ENCODE results near the gene TSEN2. TPM values are rescaled to one million over a fixed set of nuclear protein-coding genes. Genes with fewer than 3 reads are reported as not detected.
A peak's percentile ranks its signal among the peaks of the same experiment; 100 is the strongest.

TSEN2 gene
- total RNA-seq, 2 donors from 2014 or later: 13.8 TPM

DNA sequence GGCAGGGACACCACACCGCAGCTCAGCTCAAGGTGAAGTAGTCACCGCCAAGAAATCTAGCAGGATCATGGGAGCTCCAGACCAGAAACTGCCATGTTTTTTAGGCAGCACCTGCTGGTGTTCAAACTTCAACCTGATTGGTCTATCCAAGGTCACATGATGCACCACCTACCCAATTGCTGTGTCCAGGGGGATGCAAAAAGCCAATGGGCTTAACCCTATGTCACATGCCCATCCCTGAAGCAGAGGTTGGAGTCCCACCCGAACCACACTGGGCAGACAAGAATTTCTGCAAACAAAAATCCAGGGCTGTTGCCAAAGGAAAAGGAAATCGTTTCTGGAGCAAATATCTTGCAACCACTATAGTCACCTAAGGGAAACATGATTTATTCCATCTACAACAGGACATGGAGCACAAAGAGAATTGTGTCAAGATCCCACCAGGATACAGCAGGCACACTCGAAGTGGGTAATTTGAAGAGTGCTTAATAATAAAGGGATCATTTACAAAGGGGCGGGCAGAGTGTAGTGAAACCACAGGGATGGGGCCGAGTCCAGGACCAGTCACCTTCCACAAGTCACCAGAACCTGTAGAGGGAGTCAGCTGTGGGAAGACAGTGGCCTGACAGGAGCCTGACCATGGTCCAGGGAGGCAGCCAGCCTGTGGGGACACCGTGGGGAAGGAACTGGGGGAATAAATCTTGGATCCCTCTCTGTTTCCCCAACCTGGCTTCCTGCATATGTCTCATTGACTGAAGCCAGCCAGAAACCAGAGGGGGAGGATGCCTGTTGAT is 34.2 kb upstream of the TSEN2 start:
- DNase-seq (ENCODE audit: low spot score): peak; percentile 16
- intact Hi-C loops (cut with DNase I): no loop called here

DNA sequence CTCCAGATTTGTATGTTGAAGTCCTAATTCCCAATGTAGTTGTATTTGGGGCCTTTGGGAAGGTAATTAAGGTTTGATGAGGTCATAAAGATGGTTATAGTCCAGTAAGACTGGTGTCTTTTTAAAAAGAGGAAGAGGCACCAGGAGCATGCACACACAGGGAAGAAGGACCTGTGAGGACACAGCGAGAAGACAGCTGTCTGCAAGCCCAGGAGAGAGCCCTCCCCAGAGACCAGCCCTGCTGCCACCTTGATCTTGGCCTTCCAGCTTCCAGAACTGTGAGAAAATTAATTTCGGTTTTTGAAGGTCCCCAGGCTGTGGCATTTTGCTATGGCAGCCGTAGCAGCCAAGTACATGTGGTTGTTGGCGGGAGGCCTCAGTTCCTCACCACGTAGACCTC is 32.8 kb upstream of the TSEN2 start:
- DNase-seq (ENCODE audit: low spot score): peak; percentile 36
- intact Hi-C loops (cut with DNase I): no loop called here

DNA sequence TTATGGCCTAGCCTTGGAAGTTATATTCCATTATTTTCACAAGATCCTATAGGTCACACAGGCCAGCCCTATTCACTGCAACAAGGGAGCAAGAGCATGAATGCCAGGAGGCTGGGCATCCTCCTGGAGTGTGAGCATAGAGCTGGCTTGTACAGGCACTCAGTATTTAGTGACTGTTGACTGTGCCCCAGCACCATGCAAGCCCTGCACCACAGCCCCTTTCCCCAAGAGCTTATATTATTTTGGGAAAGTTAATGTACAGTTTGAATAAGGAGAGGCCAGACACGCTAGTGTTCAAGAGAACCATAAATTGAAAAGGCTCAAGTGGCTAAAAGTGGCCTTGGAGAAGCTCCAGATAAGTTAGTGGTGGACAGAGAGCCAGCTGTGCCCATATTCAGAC is 32.3 kb upstream of the TSEN2 start:
- no peak for DNase-seq (ENCODE audit: low spot score)
- intact Hi-C loops (cut with DNase I): no loop called here

DNA sequence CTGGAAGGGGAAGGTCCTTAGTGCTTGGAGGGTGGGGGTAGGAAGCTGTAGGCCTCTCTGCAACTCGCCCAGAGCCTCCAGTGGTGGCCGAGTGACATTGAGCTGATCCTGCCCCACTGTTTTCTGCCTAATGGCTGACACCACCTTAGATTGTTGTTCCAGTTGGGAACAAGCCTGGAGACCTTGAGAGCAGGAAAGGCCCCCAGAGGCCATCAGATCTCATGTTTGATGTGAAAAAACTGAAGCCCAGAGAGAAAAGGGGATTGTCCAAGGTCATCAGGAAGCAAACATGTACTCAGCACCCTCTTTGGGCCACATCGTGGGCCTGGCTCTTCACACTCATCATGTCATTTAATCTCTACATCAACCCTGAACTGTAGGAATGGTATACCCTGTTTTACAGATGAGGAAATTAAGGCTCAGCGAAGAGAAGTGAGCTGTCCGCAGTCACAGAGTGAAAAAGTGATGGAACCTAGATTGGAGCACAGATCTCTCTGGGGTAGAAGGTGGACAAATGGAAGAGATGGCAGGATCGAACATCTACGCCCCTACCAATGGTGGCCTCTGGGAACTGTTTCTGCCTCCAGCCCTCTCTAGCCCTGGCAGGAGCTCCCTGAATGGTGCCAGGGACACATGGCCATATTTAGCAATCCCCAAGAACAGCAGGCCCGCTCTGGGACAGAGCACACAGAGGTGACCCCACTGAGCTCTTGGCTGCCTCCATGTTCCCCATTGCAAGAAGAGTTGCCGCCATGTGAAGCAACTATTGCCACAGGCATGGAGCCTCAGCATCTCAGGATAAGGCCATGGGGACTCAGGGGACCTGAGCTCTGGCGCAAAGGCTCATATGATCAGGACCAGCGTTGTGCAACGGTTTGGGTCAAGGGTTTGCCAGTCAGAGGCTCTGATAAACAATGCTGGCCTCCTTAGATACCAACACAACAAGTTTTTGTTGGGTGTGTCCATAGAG is 31.6 kb upstream of the TSEN2 start:
- peak; percentile 42 for DNase-seq (ENCODE audit: low spot score)

DNA sequence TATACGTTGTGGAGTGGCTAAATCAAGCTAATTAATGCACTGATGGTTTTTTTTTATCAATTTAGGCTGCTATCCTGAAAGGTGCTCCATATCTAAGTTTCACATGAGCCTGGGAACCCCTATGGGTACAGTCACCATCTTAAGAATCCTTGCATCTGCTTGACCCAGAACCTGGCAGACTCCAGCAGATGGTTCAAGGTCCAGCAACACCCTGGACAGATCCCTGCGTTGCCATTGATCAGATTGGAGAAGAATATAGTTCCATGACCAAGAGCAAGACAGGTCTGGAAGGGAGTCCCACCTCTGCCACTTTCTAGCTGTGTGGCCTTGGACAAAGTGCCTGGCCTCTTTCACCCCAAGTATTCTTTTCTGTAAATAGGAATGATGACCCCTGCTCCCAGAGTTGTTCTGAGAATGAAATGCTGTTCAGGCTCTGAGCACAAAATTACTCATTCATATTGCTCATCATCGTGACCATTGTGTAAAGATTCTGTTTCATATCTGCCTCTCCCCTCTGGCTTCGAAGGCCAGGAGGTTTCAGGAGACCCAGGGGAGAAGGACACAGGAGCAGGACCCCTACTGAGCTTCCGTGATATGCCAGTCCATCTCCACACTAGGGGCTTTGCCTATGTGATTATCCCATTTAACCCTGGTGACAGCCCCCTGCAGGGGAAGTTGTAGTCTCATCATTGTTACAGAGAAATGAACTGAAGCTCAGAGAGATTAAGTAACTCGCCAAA is 30.0 kb upstream of the TSEN2 start:
- DNase-seq (ENCODE audit: low spot score): peak; percentile 12
- intact Hi-C loops (cut with DNase I): no loop called here

More for the DNA sequence above, 31.6 kb upstream of the TSEN2 start:
- intact Hi-C loops (cut with DNase I): no loop called here

DNA sequence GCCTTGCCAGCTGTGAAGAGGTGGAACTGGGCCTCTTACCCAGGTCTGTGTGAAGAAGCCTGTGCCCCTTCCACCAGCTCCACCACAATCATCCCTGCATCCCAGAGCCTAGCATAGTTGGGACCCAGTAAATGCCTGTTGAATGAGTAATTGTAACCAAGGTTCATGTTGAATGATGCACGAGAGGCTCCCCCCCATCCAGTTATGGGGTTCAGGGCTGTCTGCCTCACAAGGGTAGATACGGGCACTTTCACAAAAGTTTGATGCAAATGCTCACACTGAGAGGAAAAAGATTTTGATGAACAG is 29.5 kb upstream of the TSEN2 start:
- no peak for DNase-seq (ENCODE audit: low spot score)
- intact Hi-C loops (cut with DNase I): no loop called here

DNA sequence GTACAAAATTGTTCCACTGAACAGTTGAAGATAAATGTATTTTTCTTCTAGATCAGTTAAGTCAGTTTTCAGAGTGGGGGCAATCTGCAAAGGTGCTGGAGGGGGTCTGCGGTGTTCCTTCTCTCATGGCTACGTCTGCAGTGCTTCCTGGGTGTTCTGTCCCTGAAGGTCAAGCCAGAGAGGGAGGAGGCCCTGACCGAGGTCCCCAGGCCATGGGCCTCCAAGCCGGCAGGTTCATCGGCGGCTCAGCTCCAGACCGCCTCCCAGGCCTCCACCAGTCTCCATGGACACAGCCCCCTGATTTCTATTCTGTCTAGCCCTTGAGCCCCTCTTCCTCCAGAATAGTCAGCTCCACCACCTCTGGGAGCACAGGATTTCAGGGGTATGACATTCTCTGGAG is 28.5 kb upstream of the TSEN2 start:
- DNase-seq (ENCODE audit: low spot score): peak; percentile 15
- intact Hi-C loops (cut with DNase I): loop anchor here in 1 of 2 donors (2.0 kb wide), 1 partner anchor 377 kb away; no protein-coding TSS in a partner anchor

DNA sequence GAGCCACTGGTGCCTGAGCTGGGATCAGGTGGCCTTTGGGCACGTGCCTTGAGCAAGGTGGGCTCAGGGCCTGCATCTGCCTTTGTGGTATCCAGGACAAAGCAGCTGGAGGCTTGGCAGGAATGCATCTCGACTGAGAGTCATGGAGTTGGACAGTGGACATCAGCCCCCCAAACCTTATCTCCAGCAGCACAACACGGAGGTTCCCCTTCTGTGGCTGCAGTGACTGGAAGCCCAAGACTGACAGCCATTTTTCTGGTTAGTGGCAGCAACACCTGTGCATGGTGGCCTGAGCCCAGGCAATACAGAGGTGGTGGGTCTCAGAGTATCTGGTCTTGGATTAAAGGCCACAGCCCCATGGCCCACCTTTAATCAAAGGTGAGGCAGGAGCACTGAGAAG is 27.8 kb upstream of the TSEN2 start:
- DNase-seq (ENCODE audit: low spot score): peak; percentile 40
- intact Hi-C loops (cut with DNase I): loop anchor here in 1 of 2 donors (2.0 kb wide), 1 partner anchor 378 kb away; no protein-coding TSS in a partner anchor

DNA sequence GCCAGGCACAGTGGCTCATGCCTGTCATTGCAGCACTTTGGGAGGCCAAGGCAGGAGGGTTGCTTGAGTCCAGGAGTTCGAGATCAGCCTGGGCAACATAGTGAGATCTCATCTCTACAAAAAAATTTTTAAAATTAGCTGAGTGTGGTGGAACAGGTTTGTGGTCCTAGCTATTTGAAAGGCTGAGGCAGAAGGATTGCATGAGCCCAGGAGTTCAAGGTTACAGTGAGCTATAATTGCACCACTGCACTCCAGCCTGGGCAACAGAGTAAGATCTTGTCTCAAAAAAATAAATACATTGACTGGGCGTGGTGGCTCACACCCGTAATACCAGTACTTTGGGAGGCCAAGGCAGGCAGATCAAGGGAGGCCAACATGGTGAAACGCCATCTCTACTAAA is 26.9 kb upstream of the TSEN2 start:
- intact Hi-C loops (cut with DNase I): loop anchor here in 1 of 2 donors (2.0 kb wide), 1 partner anchor 379 kb away; no protein-coding TSS in a partner anchor
- peak; percentile 20 for DNase-seq (ENCODE audit: low spot score)

DNA sequence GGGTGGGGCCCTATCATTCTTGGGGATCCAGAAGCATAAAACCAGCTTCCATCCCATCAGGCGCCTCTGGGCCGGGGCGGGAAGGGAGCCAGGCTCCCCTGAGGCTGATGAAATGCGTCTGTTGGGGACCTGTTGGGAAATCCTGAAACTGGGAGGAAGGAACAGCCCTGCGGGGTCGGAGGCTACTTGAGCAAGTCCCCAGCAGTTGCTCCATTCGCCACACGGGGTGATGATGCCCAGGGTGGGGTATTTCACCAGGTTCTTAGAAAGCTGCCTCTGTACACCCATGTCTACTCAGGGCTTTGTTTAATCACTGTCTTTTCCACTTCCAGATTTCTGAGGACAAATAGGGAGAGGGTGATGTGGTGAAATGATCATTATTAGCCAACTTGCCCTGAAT is 25.4 kb upstream of the TSEN2 start:
- intact Hi-C loops (cut with DNase I): no loop called here
- DNase-seq (ENCODE audit: low spot score): peak; percentile 67

DNA sequence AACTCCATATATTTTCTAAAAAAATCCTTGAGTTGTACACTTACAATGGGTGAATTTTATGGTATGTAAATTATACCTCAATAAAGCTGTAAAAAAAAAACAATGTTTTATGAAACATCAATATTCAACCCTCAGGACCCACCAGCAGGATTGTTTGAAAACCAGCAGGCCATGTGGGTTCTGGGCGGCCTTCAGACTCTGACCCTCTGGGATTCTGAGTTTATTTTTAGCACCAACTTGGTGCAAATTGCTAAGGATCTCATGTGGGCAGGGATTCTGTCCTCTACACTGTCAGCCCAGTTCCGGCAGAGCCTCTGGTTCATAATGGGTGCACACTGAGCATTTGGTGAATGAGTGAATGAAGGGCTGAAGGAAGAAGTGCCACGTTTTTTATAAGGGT is 24.2 kb upstream of the TSEN2 start:
- intact Hi-C loops (cut with DNase I): no loop called here
- peak; percentile 13 for DNase-seq (ENCODE audit: low spot score)

DNA sequence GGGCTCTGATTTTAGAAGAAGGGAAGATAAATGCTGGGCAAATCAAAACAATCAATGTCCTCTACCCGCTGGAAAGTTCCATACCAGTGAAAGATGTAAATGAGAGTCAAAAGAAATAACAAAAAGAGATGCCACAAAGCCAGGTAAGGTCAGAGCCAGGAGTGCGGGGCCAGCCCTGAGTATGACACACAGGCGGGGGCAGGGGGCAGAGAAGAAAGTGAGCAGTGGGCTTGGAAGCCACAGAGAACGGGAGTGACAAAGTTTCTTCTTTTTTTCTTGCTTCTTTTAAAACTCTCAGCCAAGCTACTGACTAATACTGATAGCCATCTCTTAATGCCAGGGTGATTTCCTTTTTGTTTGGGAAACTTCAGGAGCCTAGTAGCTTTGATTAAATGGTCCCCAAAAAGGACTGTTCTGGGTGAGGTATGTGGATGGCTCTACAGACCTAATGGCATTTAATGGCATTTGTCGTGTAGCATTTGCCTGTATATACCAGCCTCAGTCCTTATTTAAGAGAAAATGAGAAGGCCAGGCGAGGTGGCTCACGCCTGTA is 23.1 kb upstream of the TSEN2 start:
- intact Hi-C loops (cut with DNase I): no loop called here
- DNase-seq (ENCODE audit: low spot score): no peak

DNA sequence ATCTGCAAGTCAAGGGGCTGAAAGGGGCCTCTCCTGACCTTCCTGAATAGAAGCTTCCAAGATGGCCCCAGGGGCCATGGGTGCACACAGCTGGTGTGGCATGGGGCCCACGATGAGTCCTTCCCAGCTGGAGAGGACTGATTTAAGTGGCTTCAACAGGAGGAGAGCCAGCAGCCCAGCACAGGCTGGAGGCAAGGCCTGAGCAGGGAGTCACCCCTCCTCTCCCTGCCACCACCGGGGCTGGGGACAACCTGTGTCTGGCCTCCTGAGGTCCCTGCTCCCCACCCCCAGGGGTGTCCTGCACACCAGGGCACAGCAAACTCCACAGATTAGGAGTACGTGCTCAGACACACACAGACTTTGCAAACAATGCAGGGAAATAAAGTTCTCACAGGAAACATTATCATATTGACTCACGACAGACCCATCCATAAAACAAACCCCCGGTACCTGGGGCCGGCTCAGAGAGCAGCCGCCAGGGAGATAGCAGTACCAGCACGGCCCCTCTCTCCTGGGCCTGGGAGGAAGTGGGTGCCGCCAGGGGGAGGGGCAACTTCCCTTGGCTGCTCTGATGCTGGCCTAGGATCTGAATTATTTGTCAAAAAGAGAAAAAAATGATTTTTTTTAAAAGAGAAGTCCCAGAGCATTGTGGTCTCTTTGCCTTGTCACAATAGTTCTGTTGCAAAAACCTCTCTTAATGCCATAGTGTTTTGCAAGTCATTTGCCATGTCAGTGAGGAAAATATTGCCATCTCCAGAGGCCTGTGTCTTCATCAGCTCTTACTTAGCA is 21.9 kb upstream of the TSEN2 start:
- intact Hi-C loops (cut with DNase I): no loop called here
- no peak for DNase-seq (ENCODE audit: low spot score)

DNA sequence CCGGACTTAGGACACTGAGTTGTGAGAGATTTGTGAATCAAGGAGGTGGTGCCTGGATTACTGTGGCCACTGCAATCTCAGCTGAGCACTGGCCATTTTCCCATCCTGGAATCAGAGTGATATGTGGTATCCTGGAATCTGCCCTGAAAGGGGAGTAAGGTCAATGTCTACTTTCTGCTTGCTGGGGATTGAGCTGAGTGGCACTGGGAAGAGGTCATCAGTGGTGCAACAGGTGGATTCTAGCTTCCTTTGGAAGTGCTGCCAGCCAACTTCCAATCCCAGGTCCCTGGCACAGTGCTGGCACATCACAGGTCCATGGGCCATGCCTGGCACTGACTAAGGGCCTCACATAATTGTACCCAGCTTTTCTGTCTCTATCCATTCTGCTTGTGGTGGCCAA is 20.6 kb upstream of the TSEN2 start:
- intact Hi-C loops (cut with DNase I): no loop called here
- peak; percentile 28 for DNase-seq (ENCODE audit: low spot score)

DNA sequence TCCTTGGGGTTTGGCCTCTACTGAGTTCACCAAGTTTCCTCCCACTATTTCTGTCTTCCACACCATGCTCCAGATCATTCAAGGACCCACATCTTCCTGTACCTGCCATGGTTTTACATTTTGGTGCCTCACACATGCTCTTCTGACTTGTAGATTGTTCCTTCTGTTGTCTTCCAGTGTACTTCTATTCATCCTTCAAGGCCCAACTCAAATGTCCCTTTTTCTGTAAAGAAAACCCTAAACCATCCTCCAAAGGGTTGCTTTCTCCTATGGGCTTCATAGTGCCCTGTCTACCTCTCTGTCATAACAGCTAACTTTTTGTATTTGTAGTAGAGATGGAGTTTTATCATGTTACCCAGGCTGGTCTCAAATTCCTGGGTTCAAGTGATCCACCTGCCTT is 20.1 kb upstream of the TSEN2 start:
- intact Hi-C loops (cut with DNase I): no loop called here
- DNase-seq (ENCODE audit: low spot score): no peak

DNA sequence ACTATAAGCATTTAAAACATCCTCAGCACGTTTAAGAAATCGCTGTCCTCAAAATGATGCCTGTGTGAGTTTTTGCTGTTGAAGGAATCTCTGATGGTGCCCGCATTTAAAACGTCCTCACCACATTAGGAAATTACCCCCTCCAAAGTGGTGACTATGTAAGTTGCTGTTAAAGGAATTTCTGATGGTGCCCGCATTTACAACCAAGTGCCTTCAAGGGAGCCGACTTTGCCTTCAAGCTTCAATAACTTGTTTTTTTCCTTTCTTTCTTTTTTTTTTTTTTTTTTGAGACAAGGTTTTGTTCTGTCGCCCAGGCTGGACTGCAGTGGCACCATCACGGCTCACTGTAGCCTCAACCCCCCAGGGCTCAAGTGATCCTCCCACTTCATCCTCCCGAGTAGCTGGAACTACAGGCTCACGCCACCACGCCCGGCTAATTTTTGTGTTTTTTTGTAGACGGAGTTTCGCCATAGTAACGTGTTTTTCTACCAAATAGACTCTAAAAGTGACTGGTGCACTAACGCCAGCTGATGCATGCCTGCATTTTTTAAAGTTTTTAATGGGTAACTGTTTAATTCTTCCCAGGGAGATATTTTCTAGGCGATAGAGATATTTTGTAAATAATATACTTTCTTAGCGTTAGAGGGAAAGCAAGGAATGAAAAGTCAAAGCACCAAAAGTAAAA is 19.0 kb upstream of the TSEN2 start:
- peak; percentile 15 for DNase-seq (ENCODE audit: low spot score)
- intact Hi-C loops (cut with DNase I): no loop called here

DNA sequence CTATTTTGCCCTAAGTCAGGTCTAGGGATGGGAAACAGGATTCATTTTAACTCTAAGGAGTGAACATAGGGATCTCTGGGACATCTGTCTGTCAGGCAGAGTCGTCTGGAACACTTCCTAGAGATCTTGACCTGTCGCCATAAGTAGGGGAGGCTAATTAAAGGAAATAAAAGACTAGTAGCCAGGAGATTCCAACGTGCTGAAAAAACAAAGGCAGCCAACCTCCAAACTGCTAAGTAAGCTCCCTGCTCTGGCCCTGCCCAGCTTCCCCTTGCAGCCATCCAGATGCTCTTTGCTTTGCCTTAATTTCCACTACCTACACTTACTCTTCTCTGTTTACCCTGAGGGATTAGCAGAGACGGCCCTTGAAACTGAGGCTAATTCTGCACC is 18.4 kb upstream of the TSEN2 start:
- DNase-seq (ENCODE audit: low spot score): peak; percentile 22
- intact Hi-C loops (cut with DNase I): no loop called here

DNA sequence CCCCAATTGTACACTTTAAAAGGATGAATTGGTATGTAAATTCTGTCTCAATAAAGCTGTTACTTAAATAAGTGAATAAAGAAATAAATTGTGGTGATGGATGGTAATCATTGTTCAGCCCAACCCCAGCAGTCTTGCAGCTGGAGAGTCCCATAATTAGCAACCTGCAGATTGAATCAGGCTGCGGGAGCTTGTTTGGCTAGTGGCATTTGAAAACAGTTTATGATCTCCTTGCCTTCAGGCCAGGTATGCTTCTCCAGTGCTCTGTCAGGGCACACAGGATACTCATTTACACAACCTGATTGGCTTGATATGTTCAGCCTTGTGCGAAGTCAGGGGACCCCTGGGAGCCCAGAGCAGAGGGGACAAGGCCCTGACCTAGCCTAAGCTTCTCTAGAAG is 16.5 kb upstream of the TSEN2 start:
- intact Hi-C loops (cut with DNase I): no loop called here

More for the DNA sequence above, 16.5 kb upstream of the TSEN2 start:
- DNase-seq (ENCODE audit: low spot score): no peak

All from posterior vena cava (tissue), 2 donors.